ENCODE measurements around the gene MCM9. TPM values are rescaled to one million over a fixed set of nuclear protein-coding genes. Genes with fewer than 3 reads are reported as not detected.

MCM9 gene
- total and polyA plus RNA-seq, 5 donors, result 2.0 to 8.0 (median 7.2) TPM

- 52% methylated on average over 3 of the region's 3 CpGs for WGBS
- no peaks in the 10 kb centered on the region for H3K27me3 ChIP-seq (ENCODE audit: control insufficient read depth, insufficient read depth)
- peaks cover 3% of the 10 kb centered on the region for H3K4me1 ChIP-seq (ENCODE audit: control insufficient read depth, insufficient read depth, low read length)
- H3K9me3 ChIP-seq (ENCODE audit: control insufficient read depth, low read length), result no peaks in the 10 kb centered on the region
- H3K27ac ChIP-seq (ENCODE audit: low read length), result no peak overlapping the region
- H3K4me3 ChIP-seq (ENCODE audit: low read length), result no peak overlapping the region
- intact Hi-C loops (cut with DNase I), result no loop called here
- no peak for ATAC-seq
- DNase-seq, result no peak
Measured at GRCh38 chr6:118782651-118783050, 152.3 kb downstream of the MCM9 start.

GRCh38 chr6:118781897-118782296 is 153.1 kb downstream of the MCM9 start:
- DNase-seq, result no peak
- WGBS, result 91% methylated on average over 2 of the region's 2 CpGs
- Histone ChIP-seq H3K27ac (ENCODE audit: low read length) (no peak overlapping the region), H3K9me3 (ENCODE audit: control insufficient read depth, low read length) (no peaks in the 10 kb centered on the region), H3K4me3 (ENCODE audit: low read length) (no peak overlapping the region), H3K27me3 (ENCODE audit: control insufficient read depth, insufficient read depth) (no peaks in the 10 kb centered on the region), H3K4me1 (ENCODE audit: control insufficient read depth, insufficient read depth, low read length) (peaks cover 3% of the 10 kb centered on the region)
- intact Hi-C loops (cut with DNase I), result no loop called here
- ATAC-seq, result no peak

- DNase-seq (no peak), ATAC-seq (no peak)
- Histone ChIP-seq H3K27me3 (ENCODE audit: control insufficient read depth, insufficient read depth) (no peaks in the 10 kb centered on the region), H3K9me3 (ENCODE audit: control insufficient read depth, low read length) (no peaks in the 10 kb centered on the region), H3K4me3 (ENCODE audit: low read length) (no peak overlapping the region), H3K27ac (ENCODE audit: low read length) (no peak overlapping the region), H3K4me1 (ENCODE audit: control insufficient read depth, insufficient read depth, low read length) (peaks cover 3% of the 10 kb centered on the region)
- 58% methylated on average over 5 of the region's 5 CpGs for WGBS
- intact Hi-C loops (cut with DNase I), result no loop called here
Measured at GRCh38 chr6:118780668-118781067, 154.3 kb downstream of the MCM9 start.

GRCh38 chr6:118776607-118777549 is 158.1 kb downstream of the MCM9 start:
- intact Hi-C loops (cut with DNase I), result loop anchor here in 2 of 4 donors (10.0 kb wide), 2 partner anchors 122 to 492 kb away; partner anchors contain the start of gene CEP85L (in 1 of the 2)
- peak overlapping the region; percentile 4 for H3K4me3 ChIP-seq (ENCODE audit: low read length)

DNA sequence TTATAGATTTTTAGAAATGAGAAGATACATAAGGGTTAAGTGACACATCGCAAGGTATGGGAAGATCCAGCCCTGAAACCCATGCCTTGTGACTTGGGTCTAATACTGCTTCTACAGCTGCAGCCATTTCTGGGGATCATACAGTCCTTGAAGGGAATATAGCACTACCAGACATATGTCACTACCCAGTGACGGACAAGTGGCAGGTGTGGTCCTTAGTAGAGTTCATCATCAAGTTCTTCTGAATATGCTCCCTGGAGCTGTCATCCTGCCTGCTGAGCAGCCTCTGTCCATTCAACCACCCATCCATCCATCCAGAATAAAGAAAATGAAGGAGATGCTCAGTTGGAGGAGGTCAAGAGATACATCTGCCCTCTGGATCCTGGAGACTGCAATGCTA is 159.6 kb downstream of the MCM9 start:
- H3K4me3 ChIP-seq (ENCODE audit: low read length), result no peak overlapping the region
- no peaks in the 10 kb centered on the region for H3K9me3 ChIP-seq (ENCODE audit: control insufficient read depth, low read length)
- H3K27ac ChIP-seq (ENCODE audit: low read length), result no peak overlapping the region
- intact Hi-C loops (cut with DNase I), result loop anchor here in 2 of 4 donors (10.0 kb wide), 2 partner anchors 121 to 491 kb away; partner anchors contain the start of gene CEP85L (in 1 of the 2)
- 98% methylated on average over 2 of the region's 2 CpGs for WGBS
- DNase-seq (no peak), ATAC-seq (no peak)
- H3K27me3 ChIP-seq (ENCODE audit: control insufficient read depth, insufficient read depth), result no peaks in the 10 kb centered on the region
- H3K4me1 ChIP-seq (ENCODE audit: control insufficient read depth, insufficient read depth, low read length), result no peaks in the 10 kb centered on the region

More at GRCh38 chr6:118776607-118777549, 158.1 kb downstream of the MCM9 start:
- Histone ChIP-seq H3K27ac (ENCODE audit: low read length) (no peak overlapping the region), H3K9me3 (ENCODE audit: control insufficient read depth, low read length) (no peaks in the 10 kb centered on the region), H3K4me1 (ENCODE audit: control insufficient read depth, insufficient read depth, low read length) (no peaks in the 10 kb centered on the region), H3K27me3 (ENCODE audit: control insufficient read depth, insufficient read depth) (no peaks in the 10 kb centered on the region)
- DNase-seq (peak in 2 of 3 donors; percentile 41 to 72), ATAC-seq (peak; percentile 74)
- WGBS, result 40% methylated on average over 5 of the region's 5 CpGs

DNA sequence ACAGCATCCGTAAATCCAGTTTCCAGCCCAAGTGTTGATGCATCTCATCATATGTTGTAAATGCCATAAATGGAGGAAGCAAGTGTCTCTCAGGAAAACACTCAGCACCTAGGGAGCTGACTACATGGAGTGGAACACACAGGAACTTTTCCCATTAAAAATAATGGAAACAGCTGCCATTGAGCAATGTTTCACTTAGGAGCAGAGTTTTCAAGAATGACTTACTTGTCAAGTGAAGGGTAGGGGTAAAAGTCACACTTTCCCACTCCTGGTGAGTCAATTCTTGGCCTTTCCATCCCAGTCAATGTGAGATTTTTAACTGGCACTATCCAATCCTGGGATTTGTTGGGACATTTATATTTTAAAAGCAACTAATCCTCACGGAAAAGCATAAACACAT is 160.4 kb downstream of the MCM9 start:
- H3K4me3 ChIP-seq (ENCODE audit: low read length), result no peak overlapping the region
- H3K27ac ChIP-seq (ENCODE audit: low read length), result no peak overlapping the region
- 89% methylated on average over 2 of the region's 2 CpGs for WGBS
- intact Hi-C loops (cut with DNase I), result loop anchor here in 2 of 4 donors (10.0 kb wide), 2 partner anchors 120 to 490 kb away; partner anchors contain the start of gene CEP85L (in 1 of the 2)
- H3K27me3 ChIP-seq (ENCODE audit: control insufficient read depth, insufficient read depth), result no peaks in the 10 kb centered on the region
- DNase-seq, result no peak
- no peaks in the 10 kb centered on the region for H3K4me1 ChIP-seq (ENCODE audit: control insufficient read depth, insufficient read depth, low read length)
- ATAC-seq, result no peak
- H3K9me3 ChIP-seq (ENCODE audit: control insufficient read depth, low read length), result no peaks in the 10 kb centered on the region

DNA sequence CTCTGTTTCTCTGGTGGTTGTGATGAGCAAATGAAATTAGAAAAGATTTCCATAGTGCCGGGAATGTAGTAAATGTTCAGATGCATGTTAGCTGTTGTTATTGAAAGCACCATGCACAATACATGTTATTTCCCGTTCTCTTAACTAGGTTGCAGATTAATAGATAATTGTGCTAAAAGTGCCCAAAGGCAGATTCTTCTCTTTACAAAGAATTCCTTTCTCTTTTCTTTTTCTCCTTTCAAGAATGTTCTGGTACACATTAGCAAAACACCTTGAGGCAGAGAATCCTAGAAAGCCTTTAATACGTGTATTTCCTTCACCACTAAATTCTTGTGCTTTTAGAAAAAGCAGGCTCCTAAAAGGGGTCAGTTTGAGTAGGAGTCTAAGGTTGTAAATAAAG is 162.1 kb downstream of the MCM9 start:
- no peak overlapping the region for H3K4me3 ChIP-seq (ENCODE audit: low read length)
- DNase-seq (no peak), ATAC-seq (no peak)
- H3K9me3 ChIP-seq (ENCODE audit: control insufficient read depth, low read length), result no peaks in the 10 kb centered on the region
- 92% methylated on average over 3 of the region's 3 CpGs for WGBS
- no peaks in the 10 kb centered on the region for H3K4me1 ChIP-seq (ENCODE audit: control insufficient read depth, insufficient read depth, low read length)
- intact Hi-C loops (cut with DNase I), result loop anchor here in 2 of 4 donors (10.0 kb wide), 2 partner anchors 118 to 488 kb away; partner anchors contain the start of gene CEP85L (in 1 of the 2)
- no peaks in the 10 kb centered on the region for H3K27me3 ChIP-seq (ENCODE audit: control insufficient read depth, insufficient read depth)
- no peak overlapping the region for H3K27ac ChIP-seq (ENCODE audit: low read length)

DNA sequence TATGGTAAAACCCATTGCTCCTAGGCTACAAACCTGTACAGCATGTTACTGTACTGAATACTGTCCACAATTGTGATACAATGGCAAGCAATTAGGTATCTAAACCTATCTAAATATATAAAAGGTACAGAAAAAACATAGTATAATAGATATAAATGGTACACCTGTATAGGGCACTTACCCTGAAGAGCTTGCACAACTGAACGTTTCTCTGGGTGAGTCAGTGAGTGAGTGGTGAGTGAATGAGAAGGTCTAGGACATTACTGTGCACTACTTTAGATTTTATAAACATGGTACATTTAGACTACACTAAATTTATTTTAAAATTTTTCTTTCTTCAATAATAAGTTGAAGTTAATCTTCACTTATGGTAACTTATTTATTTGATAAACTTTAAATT is 163.7 kb downstream of the MCM9 start:
- ATAC-seq (no peak), DNase-seq (no peak)
- H3K9me3 ChIP-seq (ENCODE audit: control insufficient read depth, low read length), result no peaks in the 10 kb centered on the region
- no peak overlapping the region for H3K27ac ChIP-seq (ENCODE audit: low read length)
- no peaks in the 10 kb centered on the region for H3K27me3 ChIP-seq (ENCODE audit: control insufficient read depth, insufficient read depth)
- 73% methylated on average over 1 of the region's 1 CpG for WGBS
- H3K4me1 ChIP-seq (ENCODE audit: control insufficient read depth, insufficient read depth, low read length), result no peaks in the 10 kb centered on the region
- H3K4me3 ChIP-seq (ENCODE audit: low read length), result no peak overlapping the region
- intact Hi-C loops (cut with DNase I), result loop anchor here in 2 of 4 donors (10.0 kb wide), 2 partner anchors 116 to 486 kb away; partner anchors contain the start of gene CEP85L (in 1 of the 2)

DNA sequence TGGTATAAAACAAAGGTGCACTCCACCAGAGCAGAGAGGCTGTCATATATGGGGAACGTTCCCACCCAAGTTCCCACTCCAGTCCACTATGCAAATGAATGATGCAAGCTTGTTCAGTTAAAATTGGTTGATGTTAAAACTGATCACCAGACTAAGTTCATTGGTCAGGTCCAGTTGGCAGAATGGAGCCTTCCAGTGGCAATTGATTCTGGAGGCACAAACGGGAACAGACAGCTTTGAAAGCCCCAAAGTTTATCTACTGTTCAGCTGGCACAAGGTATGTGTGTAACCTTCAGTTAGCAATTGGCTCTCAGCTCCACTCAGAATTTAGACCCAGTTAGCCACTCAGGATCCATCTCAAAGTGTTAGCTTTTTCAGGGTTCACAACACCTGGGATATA is 164.1 kb downstream of the MCM9 start:
- Histone ChIP-seq H3K4me1 (ENCODE audit: control insufficient read depth, insufficient read depth, low read length) (no peaks in the 10 kb centered on the region), H3K27me3 (ENCODE audit: control insufficient read depth, insufficient read depth) (no peaks in the 10 kb centered on the region), H3K27ac (ENCODE audit: low read length) (no peak overlapping the region), H3K4me3 (ENCODE audit: low read length) (no peak overlapping the region), H3K9me3 (ENCODE audit: control insufficient read depth, low read length) (no peaks in the 10 kb centered on the region)
- DNase-seq, result no peak
- 86% methylated on average over 2 of the region's 2 CpGs for WGBS
- intact Hi-C loops (cut with DNase I), result loop anchor here in 2 of 4 donors (10.0 kb wide), 2 partner anchors 116 to 486 kb away; partner anchors contain the start of gene CEP85L (in 1 of the 2)
- no peak for ATAC-seq

GRCh38 chr6:118770112-118770788 is 164.7 kb downstream of the MCM9 start:
- no peak for DNase-seq
- no peaks in the 10 kb centered on the region for H3K27me3 ChIP-seq (ENCODE audit: control insufficient read depth, insufficient read depth)
- no peak overlapping the region for H3K4me3 ChIP-seq (ENCODE audit: low read length)
- no peaks in the 10 kb centered on the region for H3K4me1 ChIP-seq (ENCODE audit: control insufficient read depth, insufficient read depth, low read length)
- H3K9me3 ChIP-seq (ENCODE audit: control insufficient read depth, low read length), result no peaks in the 10 kb centered on the region
- intact Hi-C loops (cut with DNase I), result loop anchor here in 2 of 4 donors (10.0 kb wide), 2 partner anchors 115 to 485 kb away; partner anchors contain the start of gene CEP85L (in 1 of the 2)
- H3K27ac ChIP-seq (ENCODE audit: low read length), result no peak overlapping the region
- 91% methylated on average over 2 of the region's 2 CpGs for WGBS
- ATAC-seq, result no peak

Measured in right cardiac atrium (tissue), 5 donors.